HG03039 (cell line): ENCODE measurements around the gene WDR27.
"Not testable (repeated sequence)": the region's sequence is repeated elsewhere in the genome, so short reads cannot be mapped to it uniquely, and the experiment has no call there.

Source experiments
- ATAC-seq: cut with Tn5 transposase; IDR thresholded peaks from one replicate; pipeline ENCODE4 v1.9.1; 2021; ENCODE audit warnings: mild to moderate bottlenecking, moderate library complexity; ENCODE audit not compliant: unreplicated experiment

WDR27 gene

GRCh38 chr6:169452117-169452868, 249.5 kb downstream of the WDR27 start:
- no peak for ATAC-seq

DNA sequence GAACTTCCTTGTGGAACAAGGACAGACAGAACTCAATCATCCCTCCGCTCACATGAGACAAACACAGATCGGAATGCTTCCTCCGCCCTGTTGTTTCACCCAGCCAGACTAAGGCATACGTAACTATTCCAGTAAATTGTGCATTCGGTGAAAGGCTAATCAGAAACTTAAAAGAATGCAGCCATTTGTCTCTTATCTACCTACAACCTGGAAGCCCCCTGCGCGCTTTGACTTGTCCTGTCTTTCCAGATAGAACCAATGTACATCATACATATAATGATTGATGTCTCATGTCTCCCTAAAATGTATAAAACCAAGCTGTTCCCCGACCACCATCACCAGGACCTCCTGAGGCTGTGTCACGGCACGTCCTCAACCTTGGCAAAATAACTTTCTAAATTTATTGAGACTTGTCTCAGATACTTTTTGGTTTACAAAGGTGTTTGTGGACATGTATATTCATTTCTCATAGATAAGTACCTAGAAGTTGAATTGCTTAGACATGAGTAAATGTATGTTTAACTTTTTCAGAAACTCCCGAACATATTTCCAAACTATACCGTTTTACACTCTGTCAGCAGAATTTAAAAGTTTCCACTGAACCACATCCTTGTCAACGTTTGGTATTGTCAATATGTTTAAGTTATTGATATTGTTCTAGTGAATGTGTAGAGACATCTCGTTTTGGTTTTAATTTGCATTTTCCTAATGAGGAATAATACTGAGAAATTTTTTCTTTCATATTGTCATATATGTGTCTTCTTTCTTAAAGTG, 250.6 kb downstream of the WDR27 start:
- no peak for ATAC-seq

- ATAC-seq: no peak
Measured at GRCh38 chr6:169450097-169450496, 251.7 kb downstream of the WDR27 start.

DNA sequence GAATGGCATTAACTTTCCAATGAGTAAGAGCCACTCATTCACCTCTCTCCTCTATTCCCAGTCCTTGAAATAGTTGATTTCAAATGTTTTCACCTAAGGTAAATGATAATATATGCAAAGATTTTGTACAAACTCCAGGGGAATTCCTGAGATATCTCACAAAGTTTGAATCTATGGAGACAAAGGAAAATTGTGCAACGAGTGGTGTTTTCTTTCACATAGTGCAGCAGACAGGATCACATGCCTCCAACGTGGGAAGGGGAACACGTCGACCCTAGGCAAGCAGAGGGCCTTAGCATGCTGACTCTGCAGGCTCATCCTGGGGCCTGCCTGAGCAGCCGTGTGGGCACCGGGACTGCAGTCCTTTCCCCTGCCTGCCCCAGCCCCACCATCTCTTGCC, 252.6 kb downstream of the WDR27 start:
- no peak for ATAC-seq

GRCh38 chr6:169445661-169446581, 255.9 kb downstream of the WDR27 start:
- ATAC-seq: no peak

DNA sequence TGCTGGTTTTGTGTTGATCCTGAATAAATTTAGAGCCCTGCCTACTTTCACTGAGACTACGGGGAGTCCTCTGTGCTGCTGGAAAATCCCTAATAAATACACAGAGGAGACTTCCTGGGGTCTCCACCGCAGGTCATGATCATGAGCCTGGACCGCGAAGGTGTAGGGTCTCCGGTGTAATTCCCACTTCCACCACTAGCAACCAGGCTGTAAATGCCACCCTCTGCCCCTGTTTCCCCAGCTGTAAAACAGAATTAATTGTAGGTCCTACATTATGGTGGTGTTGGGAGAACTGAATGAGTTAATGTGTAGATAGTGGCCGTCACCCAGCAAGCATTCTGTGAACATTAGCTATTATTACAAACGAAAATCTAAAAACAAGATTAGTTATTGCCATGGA, 256.6 kb downstream of the WDR27 start:
- ATAC-seq: no peak

DNA sequence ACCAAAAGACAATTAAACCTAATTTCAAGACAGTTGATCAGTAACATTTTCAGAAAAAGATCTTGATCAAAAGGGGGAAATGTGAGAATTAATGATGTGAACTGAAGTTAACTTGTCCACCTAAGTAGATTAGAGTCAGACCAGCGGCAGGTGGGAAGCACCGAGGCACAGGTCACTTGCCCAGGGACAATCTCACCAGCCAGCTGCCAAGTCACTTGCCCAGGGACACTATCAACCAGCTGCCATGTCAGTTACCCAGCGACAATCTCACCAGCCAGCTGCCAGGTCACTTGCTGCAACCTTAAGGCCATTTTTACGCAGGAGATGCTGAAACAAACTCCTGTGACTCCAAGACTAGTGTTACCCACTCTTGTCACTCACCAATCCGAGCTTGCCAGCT, 260.5 kb downstream of the WDR27 start:
- ATAC-seq: no peak

- no peak for ATAC-seq
Measured at GRCh38 chr6:169439710-169440109, 262.1 kb downstream of the WDR27 start.

GRCh38 chr6:169434554-169434953, 267.3 kb downstream of the WDR27 start:
- not testable (repeated sequence) for ATAC-seq

GRCh38 chr6:169429001-169429400, 272.8 kb downstream of the WDR27 start:
- no peak for ATAC-seq

DNA sequence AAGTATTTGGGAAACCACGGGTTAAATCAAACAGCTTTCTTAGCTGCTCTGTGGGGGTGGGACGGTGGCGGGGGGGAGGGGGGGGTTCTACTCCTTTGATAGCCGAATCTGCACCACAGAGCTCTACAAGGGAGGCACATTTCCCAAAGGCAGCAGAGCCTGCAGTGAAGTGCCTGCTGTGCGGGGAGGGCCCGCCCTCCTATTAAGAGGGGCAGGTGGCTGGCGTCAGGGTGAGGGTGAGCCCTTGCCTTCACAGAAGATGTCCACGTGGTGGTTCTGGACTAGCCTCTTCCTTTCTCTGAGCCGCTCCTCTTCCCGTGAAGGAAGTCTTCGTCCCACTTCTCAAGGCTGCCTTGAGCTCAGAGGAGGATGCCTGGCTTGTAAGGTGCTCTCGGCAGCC, 273.3 kb downstream of the WDR27 start:
- no peak for ATAC-seq

- ATAC-seq: no peak
Measured at GRCh38 chr6:169427856-169428255, 274.0 kb downstream of the WDR27 start.

DNA sequence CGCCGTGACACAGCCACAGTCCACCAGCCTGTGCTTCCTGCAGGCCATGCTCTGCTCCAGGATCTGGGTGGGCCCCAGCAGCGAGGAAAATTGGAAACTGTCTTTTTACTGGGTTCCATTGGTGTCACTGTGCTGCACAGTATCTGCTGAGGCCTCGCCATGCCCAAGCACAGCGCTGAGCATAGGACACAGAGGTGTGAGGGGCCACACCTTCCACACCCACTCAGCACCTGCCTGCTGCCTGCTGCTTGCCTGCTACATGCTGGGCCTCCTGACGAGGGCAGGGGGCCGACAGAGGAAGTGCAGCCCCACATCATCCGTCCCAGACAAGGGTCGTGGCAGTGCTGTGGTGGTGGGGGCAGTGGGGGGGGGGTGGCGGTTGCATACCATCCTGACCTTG, 275.2 kb downstream of the WDR27 start:
- no peak for ATAC-seq

DNA sequence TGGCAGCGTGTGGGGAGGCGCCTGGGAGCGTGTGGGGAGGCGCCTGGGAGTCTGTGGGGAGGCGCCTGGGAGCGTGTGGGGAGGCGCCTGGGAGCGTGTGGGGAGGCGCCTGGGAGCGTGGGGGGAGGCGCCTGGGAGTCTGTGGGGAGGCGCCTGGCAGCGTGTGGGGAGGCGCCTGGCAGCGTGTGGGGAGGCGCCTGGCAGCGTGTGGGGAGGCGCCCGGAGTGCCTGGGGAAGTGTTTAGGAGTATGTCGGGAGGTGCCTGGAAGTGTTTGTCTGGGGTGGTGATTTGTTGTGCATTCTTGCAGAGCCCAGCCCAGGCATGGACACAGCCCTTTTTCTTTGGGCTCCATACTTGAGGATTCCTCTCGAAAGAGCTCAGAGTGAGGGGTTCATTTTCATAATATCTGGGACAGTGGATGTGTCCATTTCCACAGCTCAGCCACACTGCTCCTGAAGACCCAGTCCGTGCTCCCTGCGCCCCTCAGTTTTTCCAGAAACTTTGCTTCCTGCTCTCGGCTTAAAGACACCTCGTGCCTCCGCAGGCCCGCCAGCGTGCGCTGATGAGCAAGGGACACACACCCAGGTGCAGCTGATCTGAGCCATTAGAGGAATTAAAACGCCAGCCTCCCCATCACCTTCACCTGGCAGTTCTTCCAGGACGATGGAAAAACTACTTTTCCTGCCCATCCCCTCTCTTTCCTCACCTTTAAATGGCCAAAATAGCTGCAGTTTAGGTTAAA, 276.0 kb downstream of the WDR27 start:
- ATAC-seq: no peak

GRCh38 chr6:169424821-169425240, 277.0 kb downstream of the WDR27 start:
- ATAC-seq: no peak

- ATAC-seq: no peak
Measured at GRCh38 chr6:169424149-169424804, 277.6 kb downstream of the WDR27 start.

GRCh38 chr6:169421586-169422264, 280.1 kb downstream of the WDR27 start:
- ATAC-seq: no peak

- ATAC-seq: no peak
Measured at GRCh38 chr6:169420912-169421543, 280.8 kb downstream of the WDR27 start.

DNA sequence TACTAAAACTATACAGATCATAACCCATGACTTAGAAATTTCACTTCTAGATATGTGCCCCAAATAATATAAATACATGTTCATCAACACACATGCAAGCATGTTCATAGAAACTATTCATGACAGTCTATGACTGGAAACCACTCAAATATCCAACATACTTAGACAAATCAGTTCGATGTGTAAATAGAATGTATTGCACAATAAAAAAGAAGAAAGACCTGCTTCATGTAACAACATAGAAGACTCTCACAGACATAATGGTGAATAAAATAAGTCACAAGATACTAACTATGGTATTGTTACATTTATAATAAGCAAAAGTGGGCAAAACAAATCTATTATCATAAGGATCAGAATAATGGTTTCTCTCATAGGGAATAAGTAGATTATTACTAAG, 284.7 kb downstream of the WDR27 start:
- no peak for ATAC-seq
